Measurements from ENCODE around the gene SHROOM2.
"Not testable (repeated sequence)": the region's sequence is repeated elsewhere in the genome, so short reads cannot be mapped to it uniquely, and the experiment has no call there.

SHROOM2 gene

DNA sequence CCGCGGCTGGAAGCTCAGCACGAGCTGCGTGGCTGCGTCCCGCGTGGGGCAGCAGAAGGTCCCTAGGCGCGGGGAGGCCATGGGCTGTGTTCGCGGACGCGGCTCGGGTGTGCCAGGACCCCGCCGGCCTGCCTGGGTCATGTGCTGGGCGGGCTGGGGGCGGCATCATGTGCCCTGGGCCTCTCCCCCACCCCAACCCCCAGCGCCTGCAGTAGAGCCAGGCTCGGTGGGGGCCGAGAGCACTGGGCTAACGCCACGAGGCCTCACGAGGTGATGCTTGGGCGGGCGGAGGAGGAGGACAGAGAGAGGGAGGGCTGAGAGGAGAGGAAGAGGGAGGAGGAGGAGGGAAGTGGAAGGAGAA is 20.5 kb upstream of the SHROOM2 start, which contains the start of gene GPR143:
TSS of gene GPR143 (minus strand) at position 111 of the 361 bp plus-strand sequence. CDS start at position 81, 30 bp downstream.
- TF ChIP-seq, protein P1, sequence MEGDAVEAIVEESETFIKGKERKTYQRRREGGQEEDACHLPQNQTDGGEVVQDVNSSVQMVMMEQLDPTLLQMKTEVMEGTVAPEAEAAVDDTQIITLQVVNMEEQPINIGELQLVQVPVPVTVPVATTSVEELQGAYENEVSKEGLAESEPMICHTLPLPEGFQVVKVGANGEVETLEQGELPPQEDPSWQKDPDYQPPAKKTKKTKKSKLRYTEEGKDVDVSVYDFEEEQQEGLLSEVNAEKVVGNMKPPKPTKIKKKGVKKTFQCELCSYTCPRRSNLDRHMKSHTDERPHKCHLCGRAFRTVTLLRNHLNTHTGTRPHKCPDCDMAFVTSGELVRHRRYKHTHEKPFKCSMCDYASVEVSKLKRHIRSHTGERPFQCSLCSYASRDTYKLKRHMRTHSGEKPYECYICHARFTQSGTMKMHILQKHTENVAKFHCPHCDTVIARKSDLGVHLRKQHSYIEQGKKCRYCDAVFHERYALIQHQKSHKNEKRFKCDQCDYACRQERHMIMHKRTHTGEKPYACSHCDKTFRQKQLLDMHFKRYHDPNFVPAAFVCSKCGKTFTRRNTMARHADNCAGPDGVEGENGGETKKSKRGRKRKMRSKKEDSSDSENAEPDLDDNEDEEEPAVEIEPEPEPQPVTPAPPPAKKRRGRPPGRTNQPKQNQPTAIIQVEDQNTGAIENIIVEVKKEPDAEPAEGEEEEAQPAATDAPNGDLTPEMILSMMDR (IDR thresholded peaks at IDR 0.05; ENCODE audit: low read depth, low read length): no peak

DNA sequence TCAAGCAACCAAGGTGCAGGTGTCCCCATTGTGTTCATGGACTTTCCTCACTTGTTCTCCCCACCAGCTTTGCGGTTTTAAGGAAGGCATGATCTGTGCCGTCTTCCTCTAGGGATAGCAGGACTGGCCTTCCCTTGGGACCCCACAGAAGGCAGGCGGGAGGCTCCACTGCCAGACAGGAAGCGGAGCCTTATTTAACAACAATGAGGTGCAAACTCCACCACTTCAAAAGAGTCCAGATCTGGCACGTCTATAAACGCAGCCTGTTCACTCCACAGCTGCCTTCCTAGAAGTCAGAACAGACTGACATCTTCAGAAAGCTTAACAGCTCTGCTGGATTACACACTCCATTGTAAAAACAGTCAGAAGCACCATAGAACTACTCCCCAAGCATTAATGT is 18.9 kb upstream of the SHROOM2 start:
- TF ChIP-seq, protein P1 (IDR thresholded peaks at IDR 0.05; ENCODE audit: low read depth, low read length): no peak
- DNase-seq (ENCODE audit: extremely low read depth, low read depth): no peak

More for the DNA sequence above, 20.5 kb upstream of the SHROOM2 start, which contains the start of gene GPR143:
- DNase-seq (ENCODE audit: extremely low read depth, low read depth): no peak

DNA sequence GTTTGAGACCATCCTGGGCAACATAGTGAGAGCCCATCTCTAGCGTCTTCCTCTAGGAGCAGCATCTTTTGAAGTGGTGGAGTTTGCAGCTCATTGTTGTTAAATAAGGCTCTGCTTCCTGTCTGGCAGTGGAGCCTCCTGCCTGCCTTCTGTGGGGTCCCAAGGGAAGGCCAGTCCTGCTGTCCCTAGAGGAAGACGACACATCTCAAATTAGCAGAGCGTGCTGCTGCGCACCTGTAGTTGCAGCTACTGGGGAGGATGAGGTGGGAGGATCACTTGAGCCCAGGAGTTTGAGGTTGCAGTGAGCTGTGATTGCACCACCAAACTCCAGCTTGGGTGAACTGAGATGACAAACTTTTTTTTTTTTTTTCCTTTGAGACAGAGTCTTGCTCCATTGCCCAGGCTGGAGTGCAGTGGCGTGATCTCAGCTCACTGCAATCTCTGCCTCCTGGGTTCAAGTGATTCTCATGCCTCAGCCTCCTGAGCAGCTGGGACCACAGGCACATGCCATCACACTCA is 17.8 kb upstream of the SHROOM2 start:
- not testable (repeated sequence) for DNase-seq (ENCODE audit: extremely low read depth, low read depth)

DNA sequence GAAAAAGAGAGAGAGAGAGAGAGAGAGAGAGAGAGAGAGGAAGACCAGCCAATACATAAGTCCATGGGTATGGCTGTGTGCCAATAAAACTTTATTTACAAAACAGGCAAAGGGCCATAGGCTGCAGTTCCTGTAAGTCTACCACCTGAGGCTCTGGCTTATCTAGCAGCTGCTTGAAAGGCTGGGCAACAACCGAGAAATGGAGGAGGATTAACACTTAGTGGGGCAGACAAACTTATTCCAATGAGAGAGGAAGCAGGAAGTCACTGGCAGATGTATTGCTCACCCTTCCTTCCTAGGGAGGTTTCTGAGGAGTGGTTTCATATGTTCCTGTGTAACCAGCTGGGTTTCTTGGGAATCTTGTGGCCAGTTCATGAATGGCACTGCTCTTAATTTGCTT is 15.9 kb upstream of the SHROOM2 start:
- DNase-seq (ENCODE audit: extremely low read depth, low read depth): no peak
- TF ChIP-seq, protein P1 (IDR thresholded peaks at IDR 0.05; ENCODE audit: low read depth, low read length): no peak

DNA sequence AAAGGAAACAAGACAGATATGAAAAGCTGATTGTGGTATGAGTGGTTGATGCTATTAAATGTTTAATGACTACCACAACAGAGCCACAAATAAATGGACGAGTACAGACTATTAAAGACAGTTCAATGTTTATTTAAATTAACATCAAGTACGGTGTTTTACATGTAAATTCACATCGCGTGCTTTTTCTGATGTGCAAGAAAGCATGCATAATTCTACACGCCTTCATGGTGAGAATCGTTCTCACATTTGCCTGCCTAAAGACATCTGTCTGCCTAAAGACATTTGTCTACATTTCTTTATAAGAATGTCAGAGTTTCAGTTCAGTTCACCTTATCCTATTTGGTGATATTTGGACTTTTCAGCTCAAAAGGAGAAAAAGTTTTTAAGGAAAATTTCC is 13.3 kb upstream of the SHROOM2 start:
- DNase-seq (ENCODE audit: extremely low read depth, low read depth): no peak
- TF ChIP-seq, protein P1 (IDR thresholded peaks at IDR 0.05; ENCODE audit: low read depth, low read length): no peak

DNA sequence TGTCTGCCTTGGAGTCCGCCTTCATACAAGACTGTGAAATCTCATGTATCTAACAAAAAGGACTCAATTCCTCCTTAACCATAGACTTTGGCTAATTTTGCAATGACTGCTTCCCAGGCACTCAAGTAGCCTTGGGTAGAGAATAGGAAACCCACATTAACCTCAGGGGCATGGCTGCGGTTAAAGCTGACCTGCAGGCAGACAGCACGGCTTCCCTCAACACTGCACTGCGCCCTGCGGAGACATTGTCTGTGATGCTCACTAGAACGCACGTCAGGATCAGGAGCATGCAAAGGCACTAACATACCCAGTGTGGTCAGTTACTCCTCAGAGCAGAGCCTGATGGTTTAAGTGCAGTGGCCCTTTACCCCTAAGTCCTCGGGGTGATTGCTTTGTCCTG is 10.3 kb upstream of the SHROOM2 start:
- TF ChIP-seq, protein P1 (IDR thresholded peaks at IDR 0.05; ENCODE audit: low read depth, low read length): no peak

DNA sequence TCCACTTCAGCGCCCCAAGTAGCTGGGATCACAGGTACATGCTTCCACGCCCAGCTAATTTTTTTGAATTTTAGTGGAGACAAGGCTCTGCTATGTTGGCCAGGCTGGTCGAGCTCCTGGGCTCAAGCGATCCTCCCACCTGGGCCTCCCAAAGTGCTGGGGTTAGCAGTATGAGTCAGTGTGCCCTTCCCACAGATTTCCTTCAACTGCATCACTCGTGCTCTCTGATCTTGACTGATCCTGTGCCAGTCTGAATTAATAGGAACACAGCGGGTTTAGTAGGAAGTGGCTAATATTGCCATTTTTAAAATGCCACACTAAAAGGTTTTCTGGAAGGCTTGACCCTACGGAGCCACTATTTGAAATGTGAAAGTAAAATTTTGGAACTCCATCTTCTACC is 4.3 kb upstream of the SHROOM2 start:
- TF ChIP-seq, protein P1 (IDR thresholded peaks at IDR 0.05; ENCODE audit: low read depth, low read length): no peak
- DNase-seq (ENCODE audit: extremely low read depth, low read depth): no peak

More for the DNA sequence above, 10.3 kb upstream of the SHROOM2 start:
- DNase-seq (ENCODE audit: extremely low read depth, low read depth): no peak

DNA sequence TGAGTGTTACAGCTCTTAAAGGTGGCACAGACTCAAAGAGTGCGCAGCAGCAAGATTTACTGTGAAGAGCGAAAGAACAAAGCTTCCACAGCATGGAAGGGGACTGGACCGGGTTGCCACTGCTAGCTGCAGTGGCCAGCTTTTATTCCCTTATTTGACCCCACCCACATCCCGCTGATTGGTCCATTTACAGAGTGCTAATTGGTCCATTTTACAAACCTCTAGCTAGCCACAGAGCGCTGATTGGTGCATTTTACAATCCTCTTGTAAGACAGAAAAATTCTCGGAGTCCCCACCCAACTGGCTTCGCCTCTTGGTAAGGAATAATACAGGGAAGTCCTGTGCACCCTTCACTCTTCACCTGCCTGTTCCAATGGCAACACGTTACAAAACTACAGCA is 1.9 kb upstream of the SHROOM2 start:
- no peak for DNase-seq (ENCODE audit: extremely low read depth, low read depth)
- TF ChIP-seq, protein P1 (IDR thresholded peaks at IDR 0.05; ENCODE audit: low read depth, low read length): no peak
